ENCODE data around the gene PDC. TPM values are rescaled to one million over a fixed set of nuclear protein-coding genes. Genes with fewer than 3 reads are reported as not detected.

The PDC gene
- total and polyA plus RNA-seq, 2 experiments from 2014 or later, result not detected

GRCh38 chr1:186497651-186498050, 36.7 kb upstream of the PDC start:
- Histone ChIP-seq H3K36me3 (replicated peaks; ENCODE audit: insufficient read depth, low read depth) (no peaks in the 10 kb centered on the region), H3K27ac (peak overlapping the region; percentile 67), H3K4me3 (no peak overlapping the region), H3K27me3 (no peaks in the 10 kb centered on the region), H3K4me2 (no peak overlapping the region), H3K4me1 (ENCODE audit: insufficient read depth) (peaks cover 31% of the 10 kb centered on the region), H3K9me3 (ENCODE audit: low read depth) (no peaks in the 10 kb centered on the region), H2AFZ (no peak overlapping the region), H4K20me1 (ENCODE audit: insufficient read depth, poor library complexity, severe bottlenecking) (no peaks in the 10 kb centered on the region), H3K9me2 (replicated peaks; ENCODE audit: insufficient read depth) (no peaks in the 10 kb centered on the region), H3K79me2 (no peaks in the 10 kb centered on the region)
- TF ChIP-seq CTCF (IDR thresholded peaks at IDR 0.05; ENCODE audit: poor library complexity) (no peak), EZH2phosphoT487 (IDR thresholded peaks at IDR 0.05; ENCODE audit: low read depth, severe bottlenecking, unreplicated experiment) (no peak), EZH2 (IDR thresholded peaks at IDR 0.05; ENCODE audit: borderline replicate concordance) (no peak)
- 98% methylated on average over 3 of the region's 3 CpGs for WGBS (ENCODE audit: low lambda C conversion rate, missing lambda C conversion rate)
- no peak for DNase-seq (ENCODE audit: low spot score)

GRCh38 chr1:186496171-186496851, 35.4 kb upstream of the PDC start:
- DNase-seq (ENCODE audit: low spot score), result no peak
- Histone ChIP-seq H2AFZ (no peak overlapping the region), H3K27me3 (no peaks in the 10 kb centered on the region), H3K36me3 (replicated peaks; ENCODE audit: insufficient read depth, low read depth) (no peaks in the 10 kb centered on the region), H3K4me3 (no peak overlapping the region), H3K79me2 (no peaks in the 10 kb centered on the region), H3K27ac (no peak overlapping the region), H3K4me2 (no peak overlapping the region), H4K20me1 (ENCODE audit: insufficient read depth, poor library complexity, severe bottlenecking) (no peaks in the 10 kb centered on the region), H3K9me3 (ENCODE audit: low read depth) (no peaks in the 10 kb centered on the region), H3K9me2 (replicated peaks; ENCODE audit: insufficient read depth) (no peaks in the 10 kb centered on the region), H3K4me1 (ENCODE audit: insufficient read depth) (peaks cover 32% of the 10 kb centered on the region)
- WGBS (ENCODE audit: low lambda C conversion rate, missing lambda C conversion rate), result 96% methylated on average over 2 of the region's 2 CpGs
- TF ChIP-seq EZH2phosphoT487 (IDR thresholded peaks at IDR 0.05; ENCODE audit: low read depth, severe bottlenecking, unreplicated experiment) (no peak), CTCF (IDR thresholded peaks at IDR 0.05; ENCODE audit: poor library complexity) (no peak), EZH2 (IDR thresholded peaks at IDR 0.05; ENCODE audit: borderline replicate concordance) (no peak)

- Histone ChIP-seq H3K4me3 (no peak overlapping the region), H3K4me1 (ENCODE audit: insufficient read depth) (peaks cover 27% of the 10 kb centered on the region), H3K9me3 (ENCODE audit: low read depth) (no peaks in the 10 kb centered on the region), H3K9me2 (replicated peaks; ENCODE audit: insufficient read depth) (no peaks in the 10 kb centered on the region), H3K4me2 (no peak overlapping the region), H3K36me3 (replicated peaks; ENCODE audit: insufficient read depth, low read depth) (no peaks in the 10 kb centered on the region), H3K27me3 (no peaks in the 10 kb centered on the region), H3K27ac (peak overlapping the region; percentile 15), H2AFZ (no peak overlapping the region), H3K79me2 (no peaks in the 10 kb centered on the region), H4K20me1 (ENCODE audit: insufficient read depth, poor library complexity, severe bottlenecking) (no peaks in the 10 kb centered on the region)
- 97% methylated on average over 2 of the region's 2 CpGs for WGBS (ENCODE audit: low lambda C conversion rate, missing lambda C conversion rate)
- DNase-seq (ENCODE audit: low spot score), result no peak
- TF ChIP-seq EZH2phosphoT487 (IDR thresholded peaks at IDR 0.05; ENCODE audit: low read depth, severe bottlenecking, unreplicated experiment) (no peak), CTCF (IDR thresholded peaks at IDR 0.05; ENCODE audit: poor library complexity) (no peak), EZH2 (IDR thresholded peaks at IDR 0.05; ENCODE audit: borderline replicate concordance) (no peak)
Measured at GRCh38 chr1:186494832-186495271, 33.9 kb upstream of the PDC start.
